LNCaP clone FGC (cell line): Measurements from ENCODE around the gene PRRX1.

Experiments used
- DNase-seq: peaks from one replicate; pipeline ENCODE4 v3.0.0-alpha.2; 2011; ENCODE audit warnings: low read depth
- H3K4me3 ChIP-seq: 2 replicates; pipeline ENCODE4 v1.5.1; 2011; ENCODE audit warnings: mild to moderate bottlenecking, low read depth, low read length, control low read depth
- TF ChIP-seq, protein P1 (sequence below): IDR thresholded peaks from 2 replicates; pipeline ENCODE4 v1.5.1; 2012; ENCODE audit warnings: mild to moderate bottlenecking; ENCODE audit not compliant: control insufficient read depth, insufficient read depth; ENCODE audit errors: extremely low read depth

The PRRX1 gene

DNA sequence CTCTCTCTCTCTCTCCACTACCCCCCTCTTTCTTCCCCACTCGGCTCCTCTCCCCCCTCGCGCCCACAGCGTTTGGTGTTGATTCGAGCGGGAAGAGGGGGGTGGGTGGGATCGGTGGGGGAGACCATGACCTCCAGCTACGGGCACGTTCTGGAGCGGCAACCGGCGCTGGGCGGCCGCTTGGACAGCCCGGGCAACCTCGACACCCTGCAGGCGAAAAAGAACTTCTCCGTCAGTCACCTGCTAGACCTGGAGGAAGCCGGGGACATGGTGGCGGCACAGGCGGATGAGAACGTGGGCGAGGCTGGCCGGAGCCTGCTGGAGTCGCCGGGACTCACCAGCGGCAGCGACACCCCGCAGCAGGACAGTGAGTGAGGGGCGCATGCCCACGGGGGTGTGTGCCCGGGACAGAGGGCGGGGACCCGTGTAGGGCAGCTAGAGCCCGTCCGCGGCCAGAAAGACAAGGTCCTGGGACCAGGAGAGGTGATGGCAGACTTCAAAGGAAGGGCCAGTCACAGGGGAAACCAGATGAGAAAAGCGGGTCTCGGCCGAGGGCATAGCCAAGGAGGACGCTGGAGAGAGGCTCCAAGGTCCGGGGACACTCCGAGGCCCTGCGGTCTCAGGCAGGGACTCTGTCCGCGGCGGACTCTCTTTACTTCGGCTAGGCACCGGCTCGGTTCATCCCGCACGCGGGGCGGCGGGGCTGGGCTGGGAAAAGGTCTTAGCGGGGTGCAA lies at the start of gene PRRX1:
Gene PRRX1 (plus strand): TSS at position 39 of the 735 bp plus-strand sequence. CDS start 88 bp downstream, at position 127.
- TF ChIP-seq, protein P1, sequence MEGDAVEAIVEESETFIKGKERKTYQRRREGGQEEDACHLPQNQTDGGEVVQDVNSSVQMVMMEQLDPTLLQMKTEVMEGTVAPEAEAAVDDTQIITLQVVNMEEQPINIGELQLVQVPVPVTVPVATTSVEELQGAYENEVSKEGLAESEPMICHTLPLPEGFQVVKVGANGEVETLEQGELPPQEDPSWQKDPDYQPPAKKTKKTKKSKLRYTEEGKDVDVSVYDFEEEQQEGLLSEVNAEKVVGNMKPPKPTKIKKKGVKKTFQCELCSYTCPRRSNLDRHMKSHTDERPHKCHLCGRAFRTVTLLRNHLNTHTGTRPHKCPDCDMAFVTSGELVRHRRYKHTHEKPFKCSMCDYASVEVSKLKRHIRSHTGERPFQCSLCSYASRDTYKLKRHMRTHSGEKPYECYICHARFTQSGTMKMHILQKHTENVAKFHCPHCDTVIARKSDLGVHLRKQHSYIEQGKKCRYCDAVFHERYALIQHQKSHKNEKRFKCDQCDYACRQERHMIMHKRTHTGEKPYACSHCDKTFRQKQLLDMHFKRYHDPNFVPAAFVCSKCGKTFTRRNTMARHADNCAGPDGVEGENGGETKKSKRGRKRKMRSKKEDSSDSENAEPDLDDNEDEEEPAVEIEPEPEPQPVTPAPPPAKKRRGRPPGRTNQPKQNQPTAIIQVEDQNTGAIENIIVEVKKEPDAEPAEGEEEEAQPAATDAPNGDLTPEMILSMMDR, result no peak
- no peak for DNase-seq
- H3K4me3 ChIP-seq, result no peak within 1 kb of the TSS

DNA sequence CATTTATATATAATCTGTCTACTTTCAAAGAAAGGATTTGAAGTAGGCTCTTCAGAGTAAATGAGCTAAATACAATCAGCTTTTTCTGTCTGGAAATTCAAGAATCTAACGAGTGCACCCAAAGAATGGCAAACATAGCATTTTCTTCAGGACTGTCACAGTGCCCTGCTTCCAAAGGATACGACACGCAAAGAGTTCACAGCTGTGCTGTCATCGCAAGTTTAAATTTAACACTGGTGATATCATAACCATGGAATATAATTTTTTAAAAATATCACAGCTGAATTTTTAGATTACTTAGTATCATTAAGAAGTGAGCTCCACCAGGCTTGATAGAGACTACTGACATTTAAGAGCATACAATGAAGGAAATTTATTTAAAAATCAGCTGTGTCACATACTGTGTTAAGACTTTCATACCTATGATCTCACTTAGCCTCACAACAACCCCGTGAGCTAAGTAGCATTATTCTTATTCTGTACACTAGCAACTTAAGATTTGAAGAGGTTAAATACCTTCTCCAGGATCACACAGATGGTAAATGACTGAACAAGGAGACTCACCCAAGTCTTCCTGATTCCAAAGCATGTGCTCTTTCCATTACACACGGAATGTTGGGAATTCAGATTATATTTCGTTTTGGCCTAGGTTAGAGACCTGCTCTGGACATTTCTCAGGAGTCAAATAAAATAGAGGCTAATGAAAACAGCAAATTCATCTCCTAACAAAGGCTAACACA lies 46.2 kb upstream of the PRRX1 start:
- no peak overlapping the region for H3K4me3 ChIP-seq
- no peak for DNase-seq
- TF ChIP-seq, protein P1, result no peak

DNA sequence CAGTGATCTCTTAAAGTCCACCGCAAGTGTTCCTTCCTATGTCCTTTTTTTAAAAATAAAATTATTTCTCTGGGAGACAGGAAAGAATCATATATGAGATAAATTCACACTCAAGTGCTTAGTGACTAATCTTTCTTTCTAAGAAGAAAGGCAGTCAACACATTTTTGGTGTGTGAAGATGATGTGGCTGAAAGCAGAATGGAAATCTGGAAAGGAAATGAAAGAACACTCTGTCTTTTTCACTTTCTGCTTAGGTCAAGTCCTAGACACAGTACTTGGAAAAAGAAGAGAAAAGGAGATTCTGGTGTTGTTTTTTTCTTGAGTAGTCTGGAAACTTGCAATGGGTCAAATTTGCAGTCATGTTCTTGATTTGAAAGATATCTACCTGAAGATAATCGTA lies 45.5 kb upstream of the PRRX1 start:
- TF ChIP-seq, protein P1, result no peak
- DNase-seq, result no peak
- no peak overlapping the region for H3K4me3 ChIP-seq

DNA sequence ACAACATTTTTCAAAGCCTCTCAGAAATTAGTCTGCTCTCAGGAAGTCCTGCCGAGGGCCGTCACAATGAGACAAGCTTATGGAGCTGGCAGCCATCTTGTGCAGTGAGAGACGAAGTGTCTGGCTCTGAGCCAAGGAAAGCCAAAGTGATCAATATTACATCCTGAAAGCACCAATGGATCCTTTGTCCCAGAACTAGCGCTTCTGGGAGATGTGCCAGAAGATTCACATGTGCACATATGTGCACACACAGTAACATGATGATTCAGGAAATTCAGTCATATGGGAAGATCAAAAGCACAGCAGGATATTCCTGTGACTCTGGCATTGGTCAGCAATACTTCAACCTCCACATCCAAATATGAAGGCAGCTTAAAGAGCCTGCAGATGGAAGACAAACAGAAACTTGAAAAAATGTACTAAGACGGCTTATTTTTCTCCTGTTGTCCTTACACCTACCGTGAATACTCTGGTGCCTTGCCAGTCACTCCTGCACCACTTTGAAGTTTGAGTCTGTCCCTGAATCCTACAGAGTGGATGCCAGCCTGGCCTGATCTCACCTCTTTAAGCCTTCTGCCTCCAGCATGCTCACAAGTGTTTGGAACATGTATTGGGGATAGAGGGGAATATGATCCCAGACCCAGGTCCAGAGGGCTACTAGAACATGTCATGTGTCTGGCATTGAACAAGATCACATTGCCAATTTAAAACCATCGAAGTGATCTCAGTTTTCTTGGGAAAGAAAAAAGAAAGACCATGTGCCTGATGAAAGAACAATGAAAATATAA lies 44.5 kb upstream of the PRRX1 start:
- no peak for DNase-seq
- no peak overlapping the region for H3K4me3 ChIP-seq
- TF ChIP-seq, protein P1, result no peak

DNA sequence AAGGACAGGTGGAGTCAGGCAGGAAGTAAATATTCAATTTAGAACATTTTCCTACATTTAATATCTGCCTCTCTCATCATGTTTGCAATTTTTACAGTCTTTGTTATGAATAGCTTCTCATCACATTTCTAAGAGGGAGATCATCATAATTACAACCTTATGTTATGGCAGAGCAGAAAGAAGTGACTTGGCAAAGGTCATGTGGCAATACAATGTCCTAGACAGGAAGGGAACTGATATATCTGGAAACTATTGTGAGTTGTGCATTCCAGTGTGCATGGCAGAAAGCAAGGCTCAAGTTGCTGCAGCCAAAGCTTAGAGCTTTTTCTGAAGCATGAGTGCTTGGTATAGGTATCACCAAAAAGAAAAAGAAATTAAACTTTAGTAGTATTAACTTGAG lies 43.8 kb upstream of the PRRX1 start:
- DNase-seq, result no peak
- H3K4me3 ChIP-seq, result no peak overlapping the region
- TF ChIP-seq, protein P1, result no peak

DNA sequence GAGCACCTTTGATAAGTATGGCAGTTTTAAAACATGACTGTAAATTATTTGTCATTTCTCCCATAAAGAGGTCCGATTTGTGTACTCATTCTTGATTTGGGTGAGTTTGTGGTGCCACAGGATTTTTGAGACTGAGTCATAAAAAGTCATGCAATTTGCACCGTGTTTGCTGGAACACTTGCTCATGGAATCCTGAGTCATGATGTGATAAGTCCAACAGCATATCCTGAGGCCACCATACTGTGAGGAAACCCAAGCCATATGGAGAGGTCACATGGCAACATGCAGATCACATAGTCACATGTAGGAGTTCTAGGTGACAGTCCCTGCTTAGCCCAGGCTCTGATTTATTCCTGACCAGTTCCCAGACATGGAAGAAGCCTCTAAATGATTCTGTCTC lies 40.8 kb upstream of the PRRX1 start:
- TF ChIP-seq, protein P1, result no peak
- no peak overlapping the region for H3K4me3 ChIP-seq
- no peak for DNase-seq
